ENCODE measurements around the gene PARD3B.

- TF ChIP-seq CTCF (conservative IDR thresholded peaks at IDR 0.05) (no peak), EZH2 (IDR thresholded peaks at IDR 0.05; ENCODE audit: low read depth) (no peak)
Observed at GRCh38 chr2:204696124-204696523, 150.8 kb downstream of the PARD3B start.

Data from PC-9 (cell line).